Prostate gland (tissue), 2 donors: ENCODE data around the gene NETO2.

Experiments used
- CTCF ChIP-seq, 4 experiments: fragments of 200-600 bp in 2 of 4; fragments of 450-650 bp in 2 of 4; sonication (generic) in 2 of 4; IDR thresholded peaks; 1 replicate in 3 of 4; 2 replicates in 1 of 4; pipeline ENCODE4 v1.5.1; 2016 to 2019; ENCODE audit warnings: antibody characterized with exemption in 4 of 4, mild to moderate bottlenecking in 2 of 4, moderate library complexity in 2 of 4
- POLR2A ChIP-seq: fragments of 450-650 bp; IDR thresholded peaks from one replicate; pipeline ENCODE4 v1.6.1; 2016; ENCODE audit warnings: antibody characterized with exemption, mild to moderate bottlenecking

- TF ChIP-seq POLR2A = no peak
- peak in 3 of 4 experiments; percentile 68 to 80 (median 74) for TF ChIP-seq CTCF (IDR thresholded peaks at IDR 0.05)
Measured at GRCh38 chr16:47141773-47142485, 1.8 kb downstream of the NETO2 start.
